H1 (cell line): ENCODE measurements around the gene RDH5. TPM values are rescaled to one million over a fixed set of nuclear protein-coding genes. Genes with fewer than 3 reads are reported as not detected.

Source experiments
- CTCF ChIA-PET: fragments of 300-600 bp; sonication (Branson Sonifier 250); formaldehyde crosslinking; loops from one replicate; lab custom pipeline; 2021; ENCODE audit not compliant: partially characterized antibody; lab: Charles Lee
- POLR2A ChIA-PET: fragments of 300-600 bp; sonication (Branson Sonifier 250); formaldehyde crosslinking; loops from one replicate; lab custom pipeline; 2021; ENCODE audit warnings: inconsistent platforms; ENCODE audit not compliant: partially characterized antibody; lab: Charles Lee
- DNase-seq, 2 experiments: peaks; one replicate each; pipeline versions ENCODE4 v3.0.0 to v3.0.0-alpha.2; 2010 to 2022; ENCODE audit warnings: low spot score in 2 of 2, low read depth in 1 of 2, mixed read lengths in 1 of 2
- FAIRE-seq: peaks from 2 replicates; lab custom pipeline; 2011; peaks lifted over from hg19 to GRCh38; lab: Jason Lieb, UNC
- H2AFZ ChIP-seq: 2 replicates; pipeline ENCODE4 v1.8.1; 2012; ENCODE audit warnings: low read length, inconsistent platforms
- H2AK5ac ChIP-seq: 2 replicates; pipeline ENCODE4 v1.6.1; 2013; ENCODE audit warnings: low read depth, low read length
- H2BK120ac ChIP-seq: replicated peaks from 2 replicates; pipeline ENCODE3; 2013; ENCODE audit warnings: low read depth, low read length, inconsistent platforms
- H2BK12ac ChIP-seq: 2 replicates; pipeline ENCODE4 v1.6.1; 2013; ENCODE audit warnings: low read depth, low read length
- H2BK15ac ChIP-seq: 2 replicates; pipeline ENCODE4 v1.6.1; 2013; ENCODE audit warnings: low read length
- H2BK20ac ChIP-seq: 2 replicates; pipeline ENCODE4 v1.6.1; 2013; ENCODE audit warnings: low read length
- H2BK5ac ChIP-seq: 2 replicates; pipeline ENCODE4 v1.6.1; 2013; ENCODE audit warnings: low read depth, low read length
- H3K14ac ChIP-seq: 2 replicates; pipeline ENCODE4 v1.6.1; 2013; ENCODE audit warnings: inconsistent platforms; ENCODE audit not compliant: insufficient read length
- H3K18ac ChIP-seq: 2 replicates; pipeline ENCODE4 v1.6.1; 2013; ENCODE audit warnings: low read length; ENCODE audit errors: extremely low read depth
- H3K23ac ChIP-seq: 2 replicates; pipeline ENCODE4 v1.6.1; 2013; ENCODE audit warnings: inconsistent platforms; ENCODE audit not compliant: insufficient read length
- H3K23me2 ChIP-seq: 2 replicates; pipeline ENCODE4 v1.6.1; 2013; ENCODE audit warnings: low read depth, low read length
- H3K27ac ChIP-seq: 2 replicates; pipeline ENCODE4 v1.6.1; 2011; ENCODE audit warnings: low read depth, low read length, inconsistent platforms
- H3K27me3 ChIP-seq, 4 experiments: replicated peaks in 1 of 4; 1 replicate in 1 of 4; 2 replicates in 3 of 4; pipeline versions ENCODE4 v1.6.1 to v1.8.1; 2011 to 2013; ENCODE audit warnings: low read length in 3 of 4, mild to moderate bottlenecking in 3 of 4, inconsistent platforms in 2 of 4, mixed read lengths in 2 of 4, moderate library complexity in 1 of 4; ENCODE audit not compliant: control insufficient read depth in 3 of 4, insufficient read depth in 3 of 4; ENCODE audit errors: extremely low read depth in 1 of 4
- H3K36me3 ChIP-seq, 4 experiments: 2 replicates each; pipeline versions ENCODE4 v1.6.1 to v1.8.1; 2011 to 2013; ENCODE audit warnings: mild to moderate bottlenecking in 4 of 4, low read length in 3 of 4, moderate library complexity in 2 of 4, control low read depth in 1 of 4, inconsistent platforms in 1 of 4; ENCODE audit not compliant: insufficient read depth in 4 of 4, control insufficient read depth in 2 of 4
- H3K4ac ChIP-seq: replicated peaks from 2 replicates; pipeline ENCODE3; 2013; ENCODE audit warnings: low read length, low read depth, mixed read lengths, inconsistent platforms; ENCODE audit not compliant: insufficient read length
- H3K4me1 ChIP-seq, 4 experiments: replicated peaks in 1 of 4; 1 replicate in 1 of 4; 2 replicates in 3 of 4; pipeline versions ENCODE4 v1.6.1 to v1.8.1; 2011 to 2013; ENCODE audit warnings: low read length in 3 of 4, inconsistent platforms in 2 of 4, mixed read lengths in 1 of 4; ENCODE audit not compliant: insufficient read depth in 4 of 4, control insufficient read depth in 3 of 4
- H3K4me2 ChIP-seq, 2 experiments: 2 replicates each; pipeline versions ENCODE4 v1.6.1 to v1.8.1; 2011 to 2013; ENCODE audit warnings: low read depth in 2 of 2, low read length in 2 of 2, control low read depth in 1 of 2, inconsistent platforms in 1 of 2, mild to moderate bottlenecking in 1 of 2; ENCODE audit not compliant: insufficient read depth in 1 of 2
- H3K4me3 ChIP-seq, 4 experiments: fragments of 200-600, 300-600 bp in 1 of 4; sonication (generic), shearing (Covaris generic), sonication (Bioruptor Twin) in 1 of 4; 2 replicates each; pipeline versions ENCODE4 v1.5.1 to v1.8.1; 2011 to 2016; ENCODE audit warnings: low read length in 4 of 4, low read depth in 3 of 4, control low read depth in 2 of 4, inconsistent platforms in 2 of 4, mild to moderate bottlenecking in 2 of 4, mixed read lengths in 1 of 4, moderate library complexity in 1 of 4; ENCODE audit not compliant: insufficient read depth in 2 of 4; ENCODE audit errors: extremely low read depth in 1 of 4
- H3K56ac ChIP-seq: replicated peaks from 2 replicates; pipeline ENCODE3; 2013; ENCODE audit warnings: low read depth, mild to moderate bottlenecking, mixed read lengths, low read length, inconsistent platforms; ENCODE audit not compliant: insufficient read length
- H3K79me1 ChIP-seq: 2 replicates; pipeline ENCODE4 v1.6.1; 2013; ENCODE audit warnings: low read depth, low read length, control low read depth
- H3K79me2 ChIP-seq, 2 experiments: 2 replicates each; pipeline versions ENCODE4 v1.6.1 to v1.8.1; 2012 to 2013; ENCODE audit warnings: low read length in 2 of 2, mild to moderate bottlenecking in 2 of 2, inconsistent platforms in 1 of 2; ENCODE audit not compliant: insufficient read depth in 2 of 2, control insufficient read depth in 1 of 2
- H3K9ac ChIP-seq, 4 experiments: replicated peaks in 1 of 4; 1 replicate in 1 of 4; 2 replicates in 3 of 4; pipeline versions ENCODE4 v1.6.1 to v1.8.1; 2011 to 2013; ENCODE audit warnings: low read depth in 3 of 4, low read length in 3 of 4, control low read depth in 2 of 4, mild to moderate bottlenecking in 2 of 4, moderate library complexity in 2 of 4, inconsistent platforms in 1 of 4; ENCODE audit errors: extremely low read depth in 1 of 4
- H3K9me3 ChIP-seq, 2 experiments: 2 replicates each; pipeline versions ENCODE4 v1.6.1 to v1.8.1; 2012 to 2013; ENCODE audit warnings: mild to moderate bottlenecking in 2 of 2, moderate library complexity in 2 of 2, control low read depth in 1 of 2, inconsistent platforms in 1 of 2, low read depth in 1 of 2, low read length in 1 of 2, mixed read lengths in 1 of 2; ENCODE audit not compliant: insufficient read depth in 2 of 2
- H4K20me1 ChIP-seq, 2 experiments: replicated peaks in 1 of 2; 2 replicates each; pipeline versions ENCODE3 to v1.8.1; 2011 to 2013; ENCODE audit warnings: inconsistent platforms in 2 of 2, low read length in 2 of 2, mild to moderate bottlenecking in 1 of 2; ENCODE audit not compliant: insufficient read depth in 2 of 2, control insufficient read depth in 1 of 2
- H4K5ac ChIP-seq: 2 replicates; pipeline ENCODE4 v1.6.1; 2013; ENCODE audit warnings: low read length, low read depth, mixed read lengths, inconsistent platforms; ENCODE audit not compliant: insufficient read length
- H4K8ac ChIP-seq: 2 replicates; pipeline ENCODE4 v1.8.0; 2013; ENCODE audit warnings: mild to moderate bottlenecking, moderate library complexity, low read length, inconsistent platforms; ENCODE audit not compliant: insufficient read depth; ENCODE audit errors: extremely low read depth
- H4K91ac ChIP-seq: replicated peaks from 2 replicates; pipeline ENCODE3; 2013; ENCODE audit warnings: low read length, mixed read lengths, inconsistent platforms; ENCODE audit not compliant: insufficient read length
- ASH2L ChIP-seq: fragments of 200-600, 300-600 bp; sonication (generic); IDR thresholded peaks from one replicate; pipeline ENCODE4 v1.7.1; 2017; ENCODE audit warnings: low read length
- BACH1 ChIP-seq: IDR thresholded peaks from 2 replicates; pipeline ENCODE4 v1.6.1; 2012; ENCODE audit warnings: low read length, improper control_type of control experiment
- CBX8 ChIP-seq: fragments of 300-800, 300-1000 bp; sonication (generic); IDR thresholded peaks from 2 replicates; pipeline ENCODE4 v1.7.1; 2016; ENCODE audit warnings: low read depth, low read length, borderline replicate concordance
- EP300 ChIP-seq, 2 experiments: IDR thresholded peaks; 1 replicate in 1 of 2; 2 replicates in 1 of 2; pipeline ENCODE4 v1.6.1; 2011 to 2012; ENCODE audit warnings: low read depth in 2 of 2, low read length in 2 of 2, mild to moderate bottlenecking in 2 of 2, borderline replicate concordance in 1 of 2, inconsistent platforms in 1 of 2, moderate library complexity in 1 of 2
- GABPA ChIP-seq: IDR thresholded peaks from 2 replicates; pipeline ENCODE4 v1.6.1; 2011; ENCODE audit warnings: mild to moderate bottlenecking, low read length, moderate library complexity, borderline replicate concordance; ENCODE audit not compliant: insufficient read depth
- HDAC6 ChIP-seq: IDR thresholded peaks from one replicate; pipeline ENCODE4 v1.7.1; 2012; ENCODE audit warnings: low read depth, mild to moderate bottlenecking, inconsistent platforms, low read length, moderate library complexity
- JUND ChIP-seq: IDR thresholded peaks from 2 replicates; pipeline ENCODE4 v1.6.1; 2011; ENCODE audit warnings: mild to moderate bottlenecking, improper control_type of control experiment, low read length
- MAFK ChIP-seq: IDR thresholded peaks from 2 replicates; pipeline ENCODE4 v1.6.1; 2012; ENCODE audit warnings: low read depth, mild to moderate bottlenecking, improper control_type of control experiment, low read length
- NANOG ChIP-seq: IDR thresholded peaks from 2 replicates; pipeline ENCODE4 v1.6.1; 2011; ENCODE audit warnings: low read length, low read depth, mild to moderate bottlenecking, inconsistent platforms; ENCODE audit not compliant: insufficient read depth, poor library complexity, severe bottlenecking
- POLR2A ChIP-seq, 2 experiments: IDR thresholded peaks; 1 replicate in 1 of 2; 2 replicates in 1 of 2; pipeline ENCODE4 v1.6.1; 2011; ENCODE audit warnings: low read depth in 2 of 2, low read length in 2 of 2, mild to moderate bottlenecking in 2 of 2; ENCODE audit errors: control extremely low read depth in 1 of 2
- RNF2 ChIP-seq: fragments of 200-900, 300-1000 bp; sonication (generic); IDR thresholded peaks from 2 replicates; pipeline ENCODE4 v1.7.1; 2016; ENCODE audit warnings: borderline replicate concordance, low read depth, mild to moderate bottlenecking, antibody characterized with exemption, low read length; ENCODE audit not compliant: poor library complexity, severe bottlenecking; ENCODE audit errors: missing control alignments
- SAP30 ChIP-seq: fragments of 300-600 bp; sonication (generic); IDR thresholded peaks from 2 replicates; pipeline ENCODE4 v1.7.1; 2012; ENCODE audit warnings: low read length, moderate library complexity, mild to moderate bottlenecking, inconsistent platforms; ENCODE audit not compliant: insufficient read depth, insufficient replicate concordance
- SIRT6 ChIP-seq: IDR thresholded peaks from one replicate; pipeline ENCODE4 v1.7.1; 2012; ENCODE audit warnings: low read length, inconsistent platforms
- WGBS, 2 experiments: shearing (Covaris generic) in 1 of 2; methylation state at CpG; one replicate each; pipeline versions ENCODE4 v1.1.6 to v1.1.7; 2013 to 2015; ENCODE audit warnings: low lambda C conversion rate in 2 of 2, mixed read lengths in 2 of 2, inconsistent platforms in 1 of 2, low coverage in 1 of 2, missing lambda C conversion rate in 1 of 2; ENCODE audit not compliant: insufficient replicate concordance in 2 of 2, insufficient coverage in 1 of 2, insufficient read length in 1 of 2; ENCODE audit errors: extremely low coverage in 1 of 2, missing lambda C conversion rate in 1 of 2; 5-methylcytosine and 5-hydroxymethylcytosine counted together
- polyA plus RNA-seq, 7 experiments: library from polyadenylated mRNA; depleted of rRNA in 3 of 7; stranded (reverse) in 5 of 7; unstranded in 2 of 7; fragments of >200 nt in 5 of 7; fragments of 200-250 nt in 2 of 7; gene quantifications; 1 replicate in 5 of 7; 2 replicates in 1 of 7; 4 replicates in 1 of 7; pipeline versions ENCODE4 v1.2.1 to v1.2.3, GENCODE V29; 2011 to 2013; ENCODE audit warnings: missing spikeins in 2 of 7, mixed read lengths in 2 of 7
- total RNA-seq: library from RNA; stranded (reverse); fragmentation: NEBNext Ultra II Directional; extraction: Animal tissue kit (Norgen Biotek cat#: 25700); gene quantifications from 2 replicates; pipeline ENCODE4 v1.2.1, GENCODE V29; 2021

The RDH5 gene
- total and polyA plus RNA-seq, 2 of the 8 experiments (the other 6 are each of a cell fraction or from before 2014, with no cell fraction given): 4.2 to 6.0 TPM

DNA sequence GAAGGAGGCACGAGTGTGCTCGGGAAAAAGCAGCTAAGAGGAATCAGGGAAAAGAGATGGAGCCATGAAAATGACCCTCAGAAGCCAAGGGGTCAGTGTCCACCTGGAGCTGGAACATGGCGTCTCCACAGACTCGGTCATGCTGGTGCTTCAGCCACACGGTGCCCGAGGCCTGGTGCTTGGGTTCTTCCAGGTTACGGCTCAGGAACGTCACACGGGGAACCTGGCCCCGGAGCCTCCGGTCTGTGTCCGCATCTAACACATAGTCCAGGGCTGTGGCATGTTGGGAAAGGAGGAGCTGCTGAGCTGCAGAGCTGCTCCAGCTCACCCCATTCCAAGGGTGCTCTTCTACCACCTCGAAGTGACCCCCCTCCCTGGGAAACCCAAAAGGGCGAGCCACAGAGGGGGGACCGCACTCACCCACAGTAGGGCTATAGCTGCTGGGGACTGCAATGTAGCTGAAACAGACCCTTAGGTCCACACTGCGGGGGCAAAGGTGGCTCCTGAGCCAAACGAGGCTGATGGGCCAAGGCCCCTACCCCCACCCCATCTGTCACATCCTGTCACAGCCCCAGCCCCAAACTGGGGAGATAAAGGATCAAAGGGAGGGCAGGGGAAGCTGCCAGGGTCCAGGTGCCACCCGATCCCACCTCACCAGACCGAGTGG lies 23.3 kb upstream of the RDH5 start:
- H2BK120ac ChIP-seq: no peak overlapping the region
- peaks cover 3% of the 10 kb centered on the region for H3K79me1 ChIP-seq
- H4K8ac ChIP-seq: no peak overlapping the region
- no peak overlapping the region for H2AFZ ChIP-seq
- no peak overlapping the region for H3K18ac ChIP-seq
- no peak overlapping the region for H2BK15ac ChIP-seq
- H3K79me2 ChIP-seq: no peaks in the 10 kb centered on the region; a peak in 1 of 4 replicates
- no peak for DNase-seq
- no peak for FAIRE-seq
- CTCF ChIA-PET: interaction anchor here (0.5 to 5.9 kb wide), 10 partner anchors 8 to 771 kb away, joined by 3 to 36 read pairs (median 5); partner anchors contain the start of genes ITGA7 and RDH5
- H3K36me3 ChIP-seq: peaks cover 7 to 47% (median 15%) of the 10 kb centered on the region in 4 experiments; a peak in 7 of 8 replicates
- H3K56ac ChIP-seq: no peak overlapping the region
- H2BK5ac ChIP-seq: no peak overlapping the region
- H4K5ac ChIP-seq: no peak overlapping the region
- H3K9ac ChIP-seq: no peak overlapping the region
- no peak overlapping the region for H3K23ac ChIP-seq
- no peak overlapping the region for H3K14ac ChIP-seq
- H2BK20ac ChIP-seq: no peak overlapping the region
- no peak overlapping the region for H3K4me2 ChIP-seq
- 89% methylated on average over 19 of the region's 19 CpGs; no CpG with 5 or more reads in 1 of the 2 experiments for WGBS, 2 experiments
- H3K27me3 ChIP-seq: no peaks in the 10 kb centered on the region
- H3K4ac ChIP-seq: no peak overlapping the region
- H2AK5ac ChIP-seq: no peak overlapping the region
- H4K91ac ChIP-seq: no peak overlapping the region
- no peak overlapping the region for H3K27ac ChIP-seq
- H3K4me3 ChIP-seq: no peak overlapping the region
- H2BK12ac ChIP-seq: no peak overlapping the region
- peaks cover 0 to 4% of the 10 kb centered on the region in 2 experiments for H4K20me1 ChIP-seq
- H3K23me2 ChIP-seq: no peaks in the 10 kb centered on the region
- H3K4me1 ChIP-seq: no peaks in the 10 kb centered on the region
- POLR2A ChIA-PET: interaction anchor here (1.1 to 2.3 kb wide), 6 partner anchors 9 to 32 kb away, joined by 3 to 8 read pairs (median 6); partner anchors contain the start of genes CD63 and ITGA7
- H3K9me3 ChIP-seq: no peaks in the 10 kb centered on the region
- no peak for TF ChIP-seq ASH2L
- TF ChIP-seq GABPA: no peak
- no peak for TF ChIP-seq MAFK
- TF ChIP-seq EP300 (IDR thresholded peaks at IDR 0.05; ENCODE audit: borderline replicate concordance in 1 of 2, low read depth in 2 of 2, low read length in 2 of 2): no peak
- TF ChIP-seq HDAC6: no peak
- TF ChIP-seq RNF2: no peak
- TF ChIP-seq POLR2A (IDR thresholded peaks at IDR 0.05; ENCODE audit: control extremely low read depth in 1 of 2, low read depth in 2 of 2, low read length in 2 of 2): no peak
- TF ChIP-seq NANOG: no peak
- no peak for TF ChIP-seq SAP30
- TF ChIP-seq BACH1: no peak
- no peak for TF ChIP-seq CBX8
- TF ChIP-seq SIRT6: no peak
- TF ChIP-seq JUND: no peak
